GM10847 (cell line): ENCODE results near the gene ATXN10.

Source experiments
- POLR2A ChIP-seq: IDR thresholded peaks from 2 replicates; pipeline ENCODE4 v1.6.1; 2011; ENCODE audit not compliant: insufficient read length; ENCODE audit errors: extremely low read depth

The ATXN10 gene

DNA sequence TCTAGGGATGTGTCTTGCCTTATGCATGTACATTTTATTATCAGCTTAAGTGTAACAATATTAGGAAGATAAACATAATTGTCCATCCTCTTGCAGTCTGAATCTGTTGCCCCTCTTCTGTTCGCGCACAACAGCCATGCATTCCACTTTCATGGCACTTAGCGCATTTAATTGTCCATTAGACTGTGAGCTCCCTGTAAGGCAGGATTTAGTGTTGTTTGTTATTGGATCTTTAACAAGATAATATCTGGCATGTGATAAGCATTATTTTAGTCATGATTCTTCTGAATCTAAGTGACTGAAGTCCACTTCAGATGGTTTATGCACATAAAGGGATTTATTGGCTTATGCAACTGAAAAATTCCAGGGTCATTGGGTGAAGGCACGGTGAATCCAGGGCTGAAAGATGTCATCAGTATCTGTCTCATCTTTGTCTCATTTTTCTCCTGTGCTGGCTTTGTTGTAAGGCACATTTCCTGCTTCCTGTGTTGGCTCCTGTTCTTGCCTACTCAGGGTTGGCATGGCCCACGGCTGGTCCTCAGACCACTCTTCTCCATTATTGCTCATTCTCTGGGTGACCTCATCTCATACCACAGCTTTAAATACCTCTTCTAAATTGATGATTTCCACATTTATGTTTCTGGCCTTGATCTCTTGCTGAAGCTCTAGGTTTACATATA lies 37.6 kb downstream of the ATXN10 start:
- TF ChIP-seq POLR2A: no peak

DNA sequence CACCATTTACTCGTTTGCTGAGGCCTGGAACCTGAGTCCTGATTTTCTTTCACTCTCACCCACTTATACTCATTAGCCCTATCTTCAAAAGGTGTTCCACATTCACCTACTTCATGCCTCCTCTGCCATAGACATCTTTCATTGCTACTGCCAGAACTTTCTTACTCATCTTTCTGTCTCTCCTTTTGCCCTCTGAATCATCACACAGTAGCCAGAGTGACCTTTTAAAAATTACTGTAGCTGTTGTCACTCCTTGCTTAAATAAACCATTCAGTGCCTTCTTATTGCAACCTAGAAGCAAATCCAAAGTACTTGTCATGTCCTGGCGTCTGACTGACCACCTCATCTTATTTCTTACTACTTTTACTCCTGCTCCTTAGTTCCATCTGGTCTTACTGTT lies 38.2 kb downstream of the ATXN10 start:
- no peak for TF ChIP-seq POLR2A

DNA sequence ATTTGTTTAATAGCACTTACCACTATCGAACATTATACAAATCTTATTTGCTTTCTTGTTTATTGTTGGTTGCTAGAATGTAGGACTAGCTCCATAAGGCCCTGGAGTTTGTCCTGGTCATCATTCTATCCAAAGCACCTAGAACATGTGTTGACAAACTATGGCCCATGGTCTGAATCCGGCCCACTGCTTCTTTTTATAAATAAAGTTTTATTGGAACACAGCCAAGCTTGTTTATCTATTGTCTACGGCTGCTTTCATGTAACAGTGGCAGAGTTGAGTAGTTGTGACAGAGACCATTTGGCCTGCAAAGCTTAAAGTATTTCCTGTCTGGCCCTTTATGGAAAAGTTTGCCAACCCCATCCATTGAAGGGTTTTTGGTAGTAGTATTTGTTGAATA lies 38.8 kb downstream of the ATXN10 start:
- TF ChIP-seq POLR2A: no peak

DNA sequence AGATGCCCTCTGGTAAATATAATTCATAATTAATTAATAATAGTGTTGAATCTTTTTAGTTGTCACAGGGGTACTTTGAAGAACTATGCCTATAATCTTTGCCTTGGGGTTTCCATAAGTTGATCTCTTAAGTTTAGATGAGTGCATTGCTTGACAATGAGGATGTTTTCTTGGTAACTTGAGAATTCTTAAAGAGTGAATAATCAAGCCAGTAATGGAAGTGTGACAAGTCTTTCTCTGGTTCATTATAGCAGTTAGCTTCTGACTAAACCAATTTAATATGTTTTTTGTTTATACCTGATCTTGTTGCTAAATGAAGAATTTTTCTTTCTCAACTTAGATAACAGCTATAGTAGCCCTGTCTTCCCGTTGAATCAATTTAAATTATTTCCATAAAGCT lies 46.2 kb downstream of the ATXN10 start:
- TF ChIP-seq POLR2A: no peak

DNA sequence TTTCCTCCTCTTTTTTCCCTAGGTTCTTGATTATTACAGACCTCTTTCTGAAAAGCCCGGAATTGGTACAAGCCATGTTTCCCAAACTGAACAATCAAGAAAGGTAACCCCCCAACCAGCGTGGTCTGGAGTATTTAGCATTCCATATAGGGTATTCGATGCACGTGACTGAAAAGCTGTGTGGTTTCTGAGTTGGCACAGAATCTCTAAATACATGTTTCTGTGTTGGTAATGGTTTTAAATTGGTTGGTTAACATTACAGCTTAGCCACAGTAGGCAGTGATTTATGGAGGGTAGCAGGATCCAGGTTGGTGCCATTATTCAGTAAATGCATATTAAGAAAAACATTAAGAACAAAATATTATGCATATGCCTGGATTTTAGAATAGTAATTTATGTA lies 46.8 kb downstream of the ATXN10 start:
- no peak for TF ChIP-seq POLR2A

DNA sequence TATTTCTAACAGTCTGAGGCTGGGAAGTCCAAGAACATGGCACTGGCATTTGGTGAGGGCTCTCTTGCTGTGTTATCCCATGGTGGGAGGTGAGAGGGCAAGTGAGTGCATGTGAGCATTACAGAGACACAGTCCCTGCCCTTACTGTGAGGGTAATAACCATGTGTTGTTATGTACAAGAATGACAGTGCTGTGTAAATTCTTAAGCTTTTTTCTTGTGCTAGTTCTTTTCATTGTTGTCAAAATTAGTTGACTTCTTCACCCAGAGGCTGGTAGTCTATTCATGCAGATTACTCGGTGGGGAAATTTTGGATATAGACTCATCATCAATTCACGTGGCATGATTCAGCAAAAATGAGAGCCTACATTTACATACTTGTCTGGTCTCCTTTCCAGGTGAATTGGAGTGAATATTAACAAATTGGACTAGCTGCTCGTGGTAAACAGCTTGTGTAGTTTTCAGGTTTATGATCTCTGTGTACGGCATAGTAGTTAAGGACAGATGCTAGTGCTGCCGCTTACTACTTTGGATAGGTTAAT lies 49.3 kb downstream of the ATXN10 start:
- no peak for TF ChIP-seq POLR2A

DNA sequence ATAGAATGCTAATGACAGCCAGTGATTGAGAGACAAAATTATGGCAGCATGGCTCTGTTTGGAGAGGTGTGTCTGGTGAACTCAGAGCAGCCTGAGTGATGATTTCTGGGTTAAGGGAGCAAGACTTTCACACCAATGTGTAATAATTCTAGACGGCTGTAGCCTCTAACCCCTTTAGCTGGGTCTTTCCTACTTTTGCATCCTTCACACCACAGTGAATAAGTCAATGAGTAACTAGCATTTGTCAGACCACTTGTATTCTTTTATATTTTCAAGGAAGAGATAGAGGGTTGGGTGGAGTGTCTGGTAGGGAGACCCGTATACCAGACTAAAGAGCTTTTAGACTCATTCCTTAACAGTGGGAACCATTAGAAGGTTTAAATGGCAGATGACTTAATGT lies 50.4 kb downstream of the ATXN10 start:
- no peak for TF ChIP-seq POLR2A

DNA sequence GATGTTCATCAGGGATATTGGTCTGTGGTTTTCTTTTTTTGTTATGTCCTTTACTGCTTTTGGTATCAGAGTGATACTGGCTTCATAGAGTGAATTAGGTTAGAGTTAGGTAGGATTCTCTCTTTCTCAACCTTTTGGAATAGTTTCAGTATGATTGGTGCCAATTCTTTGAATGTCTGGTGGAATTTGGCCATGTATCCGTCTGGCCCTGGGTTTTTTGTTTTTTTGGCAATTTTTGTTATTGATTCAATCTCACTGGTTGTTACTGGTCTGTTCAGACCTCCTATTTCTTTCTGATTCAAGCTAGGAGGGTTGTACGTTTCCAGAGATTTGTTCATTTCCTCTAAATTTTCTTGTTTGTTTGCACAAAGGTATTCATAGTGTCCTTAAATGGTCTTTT lies 54.4 kb downstream of the ATXN10 start:
- TF ChIP-seq POLR2A: no peak

DNA sequence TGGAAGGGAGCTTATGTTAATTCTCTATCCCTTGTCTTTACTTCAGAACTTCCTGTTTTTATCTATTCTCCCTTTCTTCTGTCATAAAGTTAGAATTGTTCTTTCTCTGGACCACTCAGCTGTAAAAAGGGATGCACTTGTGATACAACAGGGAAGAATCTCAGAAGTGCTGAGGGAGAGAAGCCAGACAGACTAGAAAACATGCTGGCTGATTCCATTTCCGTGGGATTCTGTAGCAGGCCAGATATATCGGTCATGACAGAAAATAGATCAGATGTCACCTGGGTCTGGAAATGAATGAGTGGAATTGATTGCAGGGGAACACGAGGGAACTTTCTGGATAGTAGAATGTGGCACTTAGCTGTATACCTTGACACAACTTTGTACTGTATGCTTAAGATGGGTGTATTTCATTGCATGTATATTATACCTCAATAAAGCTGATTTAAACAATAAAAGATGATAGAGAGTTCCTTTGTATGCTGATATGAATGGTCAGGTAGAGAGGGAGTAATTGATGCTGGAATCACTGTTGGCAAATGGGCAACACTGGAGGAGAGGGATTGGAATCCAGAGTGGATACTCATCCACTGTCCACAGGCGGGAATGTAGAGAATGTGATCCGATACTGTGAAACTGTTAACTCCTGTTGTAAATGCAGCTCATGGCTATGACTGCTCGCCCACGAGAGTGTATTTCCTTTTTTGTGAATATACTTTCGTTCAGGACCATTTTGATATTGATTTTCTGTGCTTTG lies 59.6 kb downstream of the ATXN10 start:
- TF ChIP-seq POLR2A: no peak

DNA sequence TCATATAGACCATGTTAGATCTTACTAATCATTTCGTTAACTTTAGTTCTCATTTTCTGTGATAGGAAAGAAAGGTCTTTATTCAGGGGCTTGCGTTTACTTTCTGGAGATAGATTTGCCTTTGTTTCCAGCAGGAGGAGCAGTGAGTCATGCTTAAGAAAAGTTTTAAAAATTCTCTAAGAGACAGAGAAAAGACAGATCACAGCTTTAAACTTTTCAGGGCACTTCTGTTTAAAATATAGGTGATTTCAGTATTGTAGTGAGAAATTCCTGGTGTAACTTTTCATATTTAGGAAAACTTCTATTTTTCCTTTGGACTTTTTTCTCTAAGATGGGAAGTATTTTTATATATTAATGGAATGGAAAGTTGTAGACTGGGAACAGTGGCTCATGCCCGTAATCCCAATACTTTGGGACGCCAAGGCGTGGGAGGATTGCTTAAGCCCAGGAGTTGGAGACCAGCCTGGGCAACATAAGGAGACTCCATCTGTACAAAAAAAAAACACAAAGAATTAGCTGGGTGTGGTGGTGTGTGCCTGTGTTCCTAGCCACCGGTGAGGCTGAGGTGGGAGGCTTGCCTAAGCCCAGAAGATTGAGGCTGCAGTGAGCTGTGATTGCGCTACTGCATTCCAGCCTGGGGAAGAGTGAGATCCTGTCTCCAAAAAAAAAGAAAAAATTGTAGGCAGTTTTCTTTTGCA lies 60.3 kb downstream of the ATXN10 start:
- no peak for TF ChIP-seq POLR2A

DNA sequence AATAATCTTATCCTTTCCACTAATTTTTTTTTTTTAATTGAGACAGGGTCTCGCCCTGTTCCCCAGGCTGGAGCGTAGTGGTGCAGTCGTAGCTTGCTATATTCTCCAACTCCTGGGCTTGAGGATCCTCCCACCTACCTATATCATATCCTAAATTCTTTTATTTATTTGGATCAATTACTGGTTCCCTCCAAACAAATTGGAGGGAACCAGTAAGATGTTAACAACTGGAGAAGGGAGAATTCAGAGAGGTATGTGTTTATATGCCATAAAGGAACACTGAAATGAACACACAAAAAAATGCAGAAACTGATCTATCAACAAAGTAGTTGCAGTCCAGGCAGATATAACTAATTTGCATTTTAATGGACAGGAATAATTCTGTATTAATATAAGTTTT lies 63.6 kb downstream of the ATXN10 start:
- TF ChIP-seq POLR2A: no peak

DNA sequence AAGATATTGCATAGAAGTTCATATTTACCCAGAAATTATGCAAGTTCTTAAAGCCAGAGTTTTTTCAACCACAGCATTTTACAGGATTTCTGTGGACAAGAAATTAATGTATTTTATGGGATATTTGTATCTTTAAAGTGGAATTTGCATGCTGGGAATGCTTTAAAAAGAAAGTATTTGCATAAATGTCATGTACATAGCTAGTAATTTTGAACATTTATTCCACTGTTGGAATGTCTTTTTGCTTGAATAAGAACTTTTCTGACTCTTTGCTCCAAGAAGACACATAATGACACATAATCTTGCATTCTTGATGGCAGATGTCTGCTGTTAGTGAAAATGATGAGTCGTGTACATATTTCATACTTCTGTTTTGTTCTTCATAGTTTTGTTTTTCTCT lies 66.6 kb downstream of the ATXN10 start:
- no peak for TF ChIP-seq POLR2A

DNA sequence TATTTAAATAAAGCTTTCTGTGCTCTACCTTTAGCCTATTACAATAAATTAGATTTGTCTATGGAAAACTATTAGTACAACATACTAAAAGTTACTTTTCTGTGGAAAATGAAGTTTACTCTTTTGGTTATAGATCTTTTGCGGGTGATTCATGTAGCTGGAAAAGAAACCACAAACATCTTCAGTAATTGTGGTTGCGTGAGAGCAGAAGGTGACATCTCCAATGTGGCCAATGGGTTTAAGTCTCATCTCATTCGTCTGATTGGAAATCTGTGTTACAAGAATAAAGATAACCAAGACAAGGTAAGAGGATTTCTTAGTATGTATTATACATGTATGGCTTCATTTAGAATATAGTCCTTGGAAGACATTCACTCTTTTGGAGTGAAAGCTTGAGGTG lies 68.6 kb downstream of the ATXN10 start:
- TF ChIP-seq POLR2A: no peak

DNA sequence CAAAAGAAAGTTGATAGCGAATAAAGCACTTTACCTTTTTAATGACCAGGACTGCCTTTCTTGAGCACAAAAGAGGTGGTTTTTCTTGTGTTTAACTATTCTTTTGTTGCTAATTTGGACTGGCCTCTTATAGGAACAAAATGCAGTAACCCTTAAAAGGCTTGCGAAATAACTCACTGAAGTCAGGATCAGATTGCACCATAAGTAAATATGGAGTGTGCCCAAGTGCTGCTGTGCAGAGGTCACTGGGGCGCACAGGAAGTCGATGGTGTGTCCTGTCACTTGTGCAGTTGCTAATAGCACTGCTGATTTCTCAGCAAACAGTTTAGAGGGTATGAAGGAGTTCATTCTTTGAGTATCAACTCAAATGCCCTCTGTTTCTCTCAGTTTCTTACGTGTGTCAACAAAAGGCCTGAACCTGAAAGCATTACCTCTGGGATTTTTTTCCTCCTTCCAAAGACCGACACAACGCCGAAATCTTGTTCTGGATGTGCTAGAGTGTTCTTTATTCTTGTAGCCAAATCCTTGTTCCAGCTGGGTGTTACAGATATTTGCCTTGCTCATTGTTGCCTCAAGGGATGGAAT lies 71.3 kb downstream of the ATXN10 start:
- no peak for TF ChIP-seq POLR2A

DNA sequence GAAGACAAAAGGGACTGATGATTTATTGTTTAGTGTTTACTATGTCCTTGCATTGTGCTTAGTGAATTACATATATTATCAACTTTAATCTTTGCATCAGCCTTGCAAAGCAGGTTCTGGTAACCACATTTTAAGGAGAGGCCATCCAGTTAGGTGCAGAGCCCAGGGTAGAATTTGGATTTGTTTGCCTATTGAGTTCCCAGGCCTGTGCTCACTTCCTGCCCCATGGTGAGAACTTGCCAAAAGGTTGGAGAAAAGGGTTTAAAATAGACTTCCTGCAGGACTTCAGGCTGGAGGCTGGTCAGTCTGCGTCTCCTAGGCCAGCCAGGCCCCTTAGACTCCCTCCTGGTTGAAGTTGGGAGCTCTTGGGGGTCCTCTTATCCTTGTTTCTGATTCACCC lies 72.1 kb downstream of the ATXN10 start:
- TF ChIP-seq POLR2A: no peak

DNA sequence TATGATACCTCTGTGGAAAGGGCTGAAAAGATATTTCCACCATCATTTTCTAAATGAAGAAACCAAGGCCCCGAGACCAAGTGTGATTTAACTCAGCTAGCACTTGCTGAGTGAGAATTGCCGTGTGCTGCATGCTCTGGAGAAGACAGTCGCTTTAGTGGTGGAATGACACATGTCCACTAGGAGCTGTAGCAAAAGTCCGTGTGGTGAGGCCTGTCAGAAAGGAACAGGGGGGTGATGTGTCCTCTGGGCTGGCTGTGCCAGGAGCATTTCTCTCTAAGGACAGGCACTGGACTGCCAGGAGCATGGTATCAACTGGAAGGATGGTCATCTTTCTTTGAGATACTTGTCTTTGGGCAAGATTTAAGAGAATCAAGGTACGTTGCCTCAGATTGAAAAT lies 72.8 kb downstream of the ATXN10 start:
- TF ChIP-seq POLR2A: no peak

DNA sequence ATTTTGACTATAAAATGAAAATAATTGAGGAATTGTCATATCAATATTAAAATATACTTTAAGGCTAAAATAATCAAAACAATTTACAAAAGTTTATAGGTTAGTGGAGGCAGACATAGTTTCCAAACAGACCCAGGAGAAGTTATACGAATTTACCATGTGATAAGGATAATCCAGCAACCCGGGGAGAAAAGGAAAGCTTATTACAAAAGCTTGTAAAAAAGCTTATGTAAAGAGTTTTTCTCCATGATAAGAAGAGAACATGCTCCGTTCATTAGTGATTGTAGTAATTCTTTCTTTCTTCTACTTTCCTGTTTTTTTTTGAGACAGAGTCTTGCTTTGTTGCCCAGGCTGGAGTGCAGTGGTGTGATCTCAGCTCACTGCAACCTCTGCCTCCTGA lies 79.0 kb downstream of the ATXN10 start:
- TF ChIP-seq POLR2A: no peak
